Measurements from ENCODE around the gene TIMM10B. TPM values are rescaled to one million over a fixed set of nuclear protein-coding genes. Genes with fewer than 3 reads are reported as not detected.
A peak's percentile ranks its signal among the peaks of the same experiment; 100 is the strongest.

Gene TIMM10B
- total and polyA plus RNA-seq, 2 of the 13 experiments (the other 11 are each of a cell fraction or from before 2014, with no cell fraction given), result 34.9 to 39.5 TPM

GRCh38 chr11:6473451-6474412 lies 7.6 kb upstream of the TIMM10B start, which contains the start of gene TRIM3 (continued):
- no peak for TF ChIP-seq ZNF691 (CRISPR knock-in tag; IDR thresholded peaks at IDR 0.05; ENCODE audit: borderline replicate concordance, low read depth)
- no peak for TF ChIP-seq XBP1 (CRISPR knock-in tag; IDR thresholded peaks at IDR 0.05)
- no peak for TF ChIP-seq ATAD3A (CRISPR knock-in tag; IDR thresholded peaks at IDR 0.05)
- TF ChIP-seq CCDC6 (CRISPR knock-in tag; IDR thresholded peaks at IDR 0.05), result 0 out of 2 replicates have a peak, but pooled peaks have one; percentile 47
- TF ChIP-seq POLR2G (IDR thresholded peaks at IDR 0.05; ENCODE audit: low read depth, low read length), result 0 out of 2 replicates have a peak, but pooled peaks have one; percentile 40
- no peak for TF ChIP-seq TEAD2 (CRISPR knock-in tag; IDR thresholded peaks at IDR 0.05)
- TF ChIP-seq PLSCR1 (CRISPR knock-in tag; IDR thresholded peaks at IDR 0.05; ENCODE audit: borderline replicate concordance), result no peak
- TF ChIP-seq ZMYM3 (CRISPR knock-in tag; IDR thresholded peaks at IDR 0.05), result no peak
- 0 out of 2 replicates have a peak, but pooled peaks have one; percentile 18 for TF ChIP-seq RAD21 (CRISPR knock-in tag; IDR thresholded peaks at IDR 0.05)
- TF ChIP-seq SP4 (CRISPR knock-in tag; IDR thresholded peaks at IDR 0.05), result peak; percentile 72; the same call in 1 of the 2 replicates
- TF ChIP-seq, protein P1, sequence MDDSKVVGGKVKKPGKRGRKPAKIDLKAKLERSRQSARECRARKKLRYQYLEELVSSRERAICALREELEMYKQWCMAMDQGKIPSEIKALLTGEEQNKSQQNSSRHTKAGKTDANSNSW (CRISPR knock-in tag; IDR thresholded peaks at IDR 0.05; ENCODE audit: borderline replicate concordance), result no peak
- TF ChIP-seq RAD51 (IDR thresholded peaks at IDR 0.05; ENCODE audit: borderline replicate concordance), result no peak
- TF ChIP-seq, protein P2, sequence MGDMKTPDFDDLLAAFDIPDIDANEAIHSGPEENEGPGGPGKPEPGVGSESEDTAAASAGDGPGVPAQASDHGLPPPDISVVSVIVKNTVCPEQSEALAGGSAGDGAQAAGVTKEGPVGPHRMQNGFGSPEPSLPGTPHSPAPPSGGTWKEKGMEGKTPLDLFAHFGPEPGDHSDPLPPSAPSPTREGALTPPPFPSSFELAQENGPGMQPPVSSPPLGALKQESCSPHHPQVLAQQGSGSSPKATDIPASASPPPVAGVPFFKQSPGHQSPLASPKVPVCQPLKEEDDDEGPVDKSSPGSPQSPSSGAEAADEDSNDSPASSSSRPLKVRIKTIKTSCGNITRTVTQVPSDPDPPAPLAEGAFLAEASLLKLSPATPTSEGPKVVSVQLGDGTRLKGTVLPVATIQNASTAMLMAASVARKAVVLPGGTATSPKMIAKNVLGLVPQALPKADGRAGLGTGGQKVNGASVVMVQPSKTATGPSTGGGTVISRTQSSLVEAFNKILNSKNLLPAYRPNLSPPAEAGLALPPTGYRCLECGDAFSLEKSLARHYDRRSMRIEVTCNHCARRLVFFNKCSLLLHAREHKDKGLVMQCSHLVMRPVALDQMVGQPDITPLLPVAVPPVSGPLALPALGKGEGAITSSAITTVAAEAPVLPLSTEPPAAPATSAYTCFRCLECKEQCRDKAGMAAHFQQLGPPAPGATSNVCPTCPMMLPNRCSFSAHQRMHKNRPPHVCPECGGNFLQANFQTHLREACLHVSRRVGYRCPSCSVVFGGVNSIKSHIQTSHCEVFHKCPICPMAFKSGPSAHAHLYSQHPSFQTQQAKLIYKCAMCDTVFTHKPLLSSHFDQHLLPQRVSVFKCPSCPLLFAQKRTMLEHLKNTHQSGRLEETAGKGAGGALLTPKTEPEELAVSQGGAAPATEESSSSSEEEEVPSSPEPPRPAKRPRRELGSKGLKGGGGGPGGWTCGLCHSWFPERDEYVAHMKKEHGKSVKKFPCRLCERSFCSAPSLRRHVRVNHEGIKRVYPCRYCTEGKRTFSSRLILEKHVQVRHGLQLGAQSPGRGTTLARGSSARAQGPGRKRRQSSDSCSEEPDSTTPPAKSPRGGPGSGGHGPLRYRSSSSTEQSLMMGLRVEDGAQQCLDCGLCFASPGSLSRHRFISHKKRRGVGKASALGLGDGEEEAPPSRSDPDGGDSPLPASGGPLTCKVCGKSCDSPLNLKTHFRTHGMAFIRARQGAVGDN (CRISPR knock-in tag; IDR thresholded peaks at IDR 0.05), result peak; percentile 73; the same call in 1 of the 2 replicates
- TF ChIP-seq CHCHD3 (CRISPR knock-in tag; IDR thresholded peaks at IDR 0.05), result no peak
- 0 out of 2 replicates have a peak, but pooled peaks have one; percentile 31 for TF ChIP-seq ARNT2 (CRISPR knock-in tag; IDR thresholded peaks at IDR 0.05; ENCODE audit: low read depth)
- TF ChIP-seq KLF15 (CRISPR knock-in tag; IDR thresholded peaks at IDR 0.05; ENCODE audit: borderline replicate concordance), result no peak
- TF ChIP-seq SPEN (CRISPR knock-in tag; IDR thresholded peaks at IDR 0.05; ENCODE audit: low read depth), result 0 out of 2 replicates have a peak, but pooled peaks have one; percentile 21
- 0 out of 2 replicates have a peak, but pooled peaks have one; percentile 51 for TF ChIP-seq HINFP (CRISPR knock-in tag; IDR thresholded peaks at IDR 0.05; ENCODE audit: low read depth)
- peak; percentile 48 to 53; a peak in 3 of 4 replicates for TF ChIP-seq POLR2A (IDR thresholded peaks at IDR 0.05; ENCODE audit: insufficient read depth in 1 of 2, low read depth in 2 of 2, low read length in 2 of 2)
- TF ChIP-seq ERF (CRISPR knock-in tag; IDR thresholded peaks at IDR 0.05), result no peak
